BLaER1 treated with 17β-estradiol and CSF1 and Interleukin-3, amounts not matched to agents 10 nM and 100 nM (cell line): ENCODE results near the gene SEMA3C.

Source experiments
- H3K27ac ChIP-seq, 11 experiments: shearing (Covaris generic); formaldehyde crosslinking; 2 replicates each; pipeline ENCODE4 v1.8.1; 2022
- H3K27me3 ChIP-seq, 11 experiments: shearing (Covaris generic); formaldehyde crosslinking; 2 replicates each; pipeline ENCODE4 v1.8.1; 2022
- H3K36me3 ChIP-seq, 11 experiments: shearing (Covaris generic); formaldehyde crosslinking; 2 replicates each; pipeline ENCODE4 v1.8.1; 2022
- H3K4me1 ChIP-seq, 10 experiments: shearing (Covaris generic); formaldehyde crosslinking; 2 replicates each; pipeline ENCODE4 v1.8.1; 2022
- H3K4me2 ChIP-seq, 11 experiments: shearing (Covaris generic); formaldehyde crosslinking; 2 replicates each; pipeline ENCODE4 v1.8.1; 2022
- H3K4me3 ChIP-seq, 10 experiments: shearing (Covaris generic); formaldehyde crosslinking; 2 replicates each; pipeline ENCODE4 v1.8.1; 2022
- H3K9ac ChIP-seq, 11 experiments: shearing (Covaris generic); formaldehyde crosslinking; 2 replicates each; pipeline ENCODE4 v1.8.1; 2022
- H3K9me3 ChIP-seq, 11 experiments: shearing (Covaris generic); formaldehyde crosslinking; replicated peaks in 1 of 11; 2 replicates each; pipeline ENCODE4 v1.8.1; 2022
- H4K20me1 ChIP-seq, 11 experiments: shearing (Covaris generic); formaldehyde crosslinking; 2 replicates each; pipeline ENCODE4 v1.8.1; 2022
- Cebpa-rat ChIP-seq, 11 experiments: shearing (Covaris generic); IDR thresholded peaks; 2 replicates each; pipeline ENCODE4 v1.8.1; 2022

The SEMA3C gene

DNA sequence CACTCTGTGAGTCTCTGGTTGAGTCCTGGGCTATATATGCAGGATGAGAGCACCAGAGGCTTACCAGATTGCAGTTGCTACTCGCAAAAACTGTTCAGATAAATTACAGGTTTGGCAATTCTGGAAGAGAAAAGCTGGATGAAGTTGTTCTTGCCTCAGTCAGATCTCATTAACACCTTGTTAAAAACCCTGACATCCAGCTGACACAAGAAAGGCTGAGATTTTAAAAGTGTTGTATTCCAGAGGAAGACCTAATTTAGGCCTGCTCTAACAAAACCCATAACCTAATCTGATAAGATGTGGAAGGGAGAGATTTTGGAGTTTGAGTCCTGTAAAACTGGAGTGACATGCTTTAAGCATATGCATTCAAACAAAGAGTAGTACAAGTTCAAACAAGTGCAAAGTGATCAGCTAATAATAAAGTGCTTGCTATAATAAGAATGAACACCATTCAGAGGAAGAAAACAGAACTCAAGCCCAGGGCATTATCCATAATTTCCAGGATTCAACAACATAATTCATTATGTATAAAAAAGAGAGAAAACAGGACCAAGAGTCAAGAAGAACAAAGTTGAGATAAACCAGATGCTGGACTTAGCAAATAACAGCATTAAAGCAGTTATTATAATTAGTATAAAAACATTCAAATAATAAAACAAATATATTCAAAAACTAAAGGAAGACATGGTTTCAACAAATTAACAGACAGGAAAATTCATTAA is 144.9 kb downstream of the SEMA3C start:
- no peaks in the 10 kb centered on the region for H3K9me3 ChIP-seq

DNA sequence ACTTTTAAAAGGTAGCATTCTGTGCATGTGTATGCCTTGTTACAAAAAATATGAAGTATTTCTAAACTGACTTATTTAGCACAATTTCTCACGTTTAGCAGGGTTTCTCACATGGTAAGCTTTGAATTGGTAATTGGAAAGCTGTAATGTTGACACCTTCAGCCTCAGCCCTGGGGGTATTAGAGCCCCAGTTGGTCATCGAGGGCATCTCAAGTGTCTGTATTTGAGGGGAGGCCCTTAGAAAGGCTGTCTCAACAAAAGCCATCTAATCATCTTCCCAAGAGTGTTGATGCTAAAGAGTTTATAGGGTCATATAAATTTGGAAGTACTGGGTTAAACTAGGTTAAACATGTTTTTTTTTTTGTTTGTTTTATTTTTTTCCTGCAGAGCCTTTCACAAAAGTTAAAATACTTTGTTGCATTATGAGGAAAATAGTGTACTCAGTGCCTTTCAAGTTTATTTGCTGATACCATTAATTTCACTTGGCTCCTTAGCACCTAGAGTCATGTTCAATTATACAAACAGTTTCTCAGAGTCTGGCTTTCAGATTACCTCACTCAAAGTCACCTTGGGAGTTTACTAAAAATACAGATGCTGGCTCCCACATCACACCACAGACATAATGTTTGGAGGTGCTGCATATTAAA is 146.4 kb downstream of the SEMA3C start:
- Histone ChIP-seq H3K4me2 (no peak overlapping the region), H3K4me3 (no peak overlapping the region), H3K9me3 (no peaks in the 10 kb centered on the region), H4K20me1 (no peaks in the 10 kb centered on the region), H3K36me3 (no peaks in the 10 kb centered on the region), H3K9ac (no peak overlapping the region), H3K27me3 (no peaks in the 10 kb centered on the region), H3K4me1 (peaks cover 0 to 16% (median 0%) of the 10 kb centered on the region in 10 experiments; a peak in 5 of 20 replicates), H3K27ac (no peak overlapping the region)
- no peak for TF ChIP-seq Cebpa-rat (IDR thresholded peaks at IDR 0.05)

More for the DNA sequence above, 144.9 kb downstream of the SEMA3C start:
- no peak overlapping the region for H3K9ac ChIP-seq
- no peak overlapping the region for H3K27ac ChIP-seq
- no peaks in the 10 kb centered on the region for H3K27me3 ChIP-seq
- no peak overlapping the region for H3K4me3 ChIP-seq
- no peaks in the 10 kb centered on the region for H4K20me1 ChIP-seq
- no peak overlapping the region for H3K4me2 ChIP-seq
- H3K4me1 ChIP-seq = peaks cover 0 to 16% (median 0%) of the 10 kb centered on the region in 10 experiments; a peak in 5 of 20 replicates
- TF ChIP-seq Cebpa-rat (IDR thresholded peaks at IDR 0.05) = no peak
- H3K36me3 ChIP-seq = no peaks in the 10 kb centered on the region

GRCh38 chr7:80771523-80771922 is 147.3 kb downstream of the SEMA3C start:
- Histone ChIP-seq H3K27me3 (no peaks in the 10 kb centered on the region), H4K20me1 (no peaks in the 10 kb centered on the region), H3K4me3 (no peak overlapping the region), H3K9me3 (no peaks in the 10 kb centered on the region), H3K4me2 (peak overlapping the region in 2 of 11 experiments; percentile 16 to 61; a peak in 3 of 22 replicates), H3K36me3 (no peaks in the 10 kb centered on the region), H3K9ac (no peak overlapping the region), H3K4me1 (peaks cover 0 to 16% (median 0%) of the 10 kb centered on the region in 10 experiments; a peak in 5 of 20 replicates), H3K27ac (peak overlapping the region in 1 of 11 experiments; percentile 8; a peak in 1 of 22 replicates)
- no peak for TF ChIP-seq Cebpa-rat (IDR thresholded peaks at IDR 0.05)

GRCh38 chr7:80770675-80771081 is 148.2 kb downstream of the SEMA3C start:
- Histone ChIP-seq H3K27me3 (no peaks in the 10 kb centered on the region), H3K4me1 (peaks cover 0 to 16% (median 0%) of the 10 kb centered on the region in 10 experiments; a peak in 5 of 20 replicates), H4K20me1 (no peaks in the 10 kb centered on the region), H3K27ac (peak overlapping the region in 2 of 11 experiments; percentile 30 to 39; a peak in 3 of 22 replicates), H3K36me3 (no peaks in the 10 kb centered on the region), H3K9me3 (no peaks in the 10 kb centered on the region), H3K4me2 (peak overlapping the region in 4 of 11 experiments; percentile 10 to 38 (median 20); a peak in 5 of 22 replicates), H3K9ac (no peak overlapping the region), H3K4me3 (no peak overlapping the region)
- no peak for TF ChIP-seq Cebpa-rat (IDR thresholded peaks at IDR 0.05)

DNA sequence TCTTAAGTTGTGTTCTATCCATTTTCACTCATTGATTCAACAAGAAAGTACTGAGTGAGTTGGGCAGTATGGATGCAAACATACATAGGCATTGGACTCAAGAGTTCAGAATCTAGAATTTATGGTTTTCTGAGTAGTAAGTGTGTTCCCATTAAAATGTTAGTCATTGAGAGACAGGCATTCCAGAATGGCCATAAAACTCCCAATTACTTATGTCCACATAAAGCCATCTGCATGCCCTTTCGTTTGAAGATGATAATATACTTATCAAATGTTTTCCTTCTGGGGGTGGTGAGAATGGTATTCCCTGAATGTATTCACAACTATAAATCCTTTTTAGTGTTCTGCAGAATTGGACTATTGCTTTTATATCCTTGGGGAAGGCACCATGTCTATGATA is 148.8 kb downstream of the SEMA3C start:
- H3K9me3 ChIP-seq = no peaks in the 10 kb centered on the region
- no peak overlapping the region; a peak in 1 of 22 replicates for H3K4me2 ChIP-seq
- H4K20me1 ChIP-seq = no peaks in the 10 kb centered on the region
- no peaks in the 10 kb centered on the region for H3K27me3 ChIP-seq
- peak overlapping the region in 1 of 11 experiments; percentile 30; a peak in 3 of 22 replicates for H3K27ac ChIP-seq
- H3K4me1 ChIP-seq = peaks cover 0 to 16% (median 0%) of the 10 kb centered on the region in 10 experiments; a peak in 5 of 20 replicates
- TF ChIP-seq Cebpa-rat (IDR thresholded peaks at IDR 0.05) = no peak
- H3K4me3 ChIP-seq = no peak overlapping the region
- no peak overlapping the region for H3K9ac ChIP-seq
- H3K36me3 ChIP-seq = no peaks in the 10 kb centered on the region

GRCh38 chr7:80768756-80769155 is 150.1 kb downstream of the SEMA3C start:
- Histone ChIP-seq H3K27ac (no peak overlapping the region), H3K4me1 (peaks cover 0 to 16% (median 0%) of the 10 kb centered on the region in 10 experiments; a peak in 5 of 20 replicates), H3K27me3 (no peaks in the 10 kb centered on the region), H3K9me3 (no peaks in the 10 kb centered on the region), H3K9ac (no peak overlapping the region), H3K4me3 (no peak overlapping the region), H4K20me1 (no peaks in the 10 kb centered on the region), H3K36me3 (no peaks in the 10 kb centered on the region), H3K4me2 (no peak overlapping the region)
- TF ChIP-seq Cebpa-rat (IDR thresholded peaks at IDR 0.05) = no peak

GRCh38 chr7:80767654-80768053 is 151.2 kb downstream of the SEMA3C start:
- H3K9me3 ChIP-seq = no peaks in the 10 kb centered on the region
- no peak overlapping the region for H3K4me2 ChIP-seq
- H4K20me1 ChIP-seq = no peaks in the 10 kb centered on the region

DNA sequence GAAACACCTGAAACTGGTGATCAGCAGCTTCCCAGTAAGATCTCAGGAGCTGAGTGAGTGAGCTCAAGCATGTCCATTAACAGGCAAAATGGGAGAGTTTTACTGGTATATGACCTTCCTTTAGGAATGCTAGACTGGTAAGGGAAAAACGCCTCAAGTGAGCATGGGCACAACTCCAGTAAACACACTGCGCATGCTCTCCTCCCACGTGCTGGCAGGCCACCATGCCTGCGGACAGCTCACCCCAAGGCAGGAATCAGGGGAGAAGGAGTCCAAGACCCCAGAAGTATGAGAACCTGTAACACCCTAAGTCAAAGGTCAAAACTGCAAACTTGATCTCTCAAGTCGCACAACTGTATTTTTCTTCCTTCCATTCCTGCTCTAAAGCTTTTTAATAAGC is 152.1 kb downstream of the SEMA3C start:
- no peak overlapping the region for H3K4me2 ChIP-seq
- no peaks in the 10 kb centered on the region for H4K20me1 ChIP-seq
- no peak overlapping the region for H3K4me3 ChIP-seq
- H3K9ac ChIP-seq = no peak overlapping the region
- peaks cover 0 to 14% (median 0%) of the 10 kb centered on the region in 10 experiments; a peak in 5 of 20 replicates for H3K4me1 ChIP-seq
- H3K27ac ChIP-seq = no peak overlapping the region
- H3K9me3 ChIP-seq = no peaks in the 10 kb centered on the region
- no peaks in the 10 kb centered on the region for H3K27me3 ChIP-seq
- H3K36me3 ChIP-seq = no peaks in the 10 kb centered on the region
- no peak for TF ChIP-seq Cebpa-rat (IDR thresholded peaks at IDR 0.05)

More at GRCh38 chr7:80767654-80768053, 151.2 kb downstream of the SEMA3C start:
- Histone ChIP-seq H3K27me3 (no peaks in the 10 kb centered on the region), H3K4me1 (peaks cover 0 to 16% (median 0%) of the 10 kb centered on the region in 10 experiments; a peak in 5 of 20 replicates), H3K9ac (no peak overlapping the region), H3K36me3 (no peaks in the 10 kb centered on the region), H3K4me3 (no peak overlapping the region), H3K27ac (no peak overlapping the region)
- TF ChIP-seq Cebpa-rat (IDR thresholded peaks at IDR 0.05) = no peak

- Histone ChIP-seq H3K27ac (no peak overlapping the region), H3K9ac (no peak overlapping the region), H3K4me3 (no peak overlapping the region), H3K9me3 (no peaks in the 10 kb centered on the region), H3K36me3 (no peaks in the 10 kb centered on the region), H3K4me2 (no peak overlapping the region), H4K20me1 (no peaks in the 10 kb centered on the region), H3K4me1 (no peaks in the 10 kb centered on the region), H3K27me3 (no peaks in the 10 kb centered on the region)
- TF ChIP-seq Cebpa-rat (IDR thresholded peaks at IDR 0.05) = no peak
Measured at GRCh38 chr7:80764132-80764531, 154.7 kb downstream of the SEMA3C start.
